ENCODE results near the gene TNNC2. TPM values are rescaled to one million over a fixed set of nuclear protein-coding genes. Genes with fewer than 3 reads are reported as not detected.

The TNNC2 gene
- total and polyA plus RNA-seq, 9 of the 15 experiments (the other 6 are each of a cell fraction or from before 2014, with no cell fraction given), result not detected

DNA sequence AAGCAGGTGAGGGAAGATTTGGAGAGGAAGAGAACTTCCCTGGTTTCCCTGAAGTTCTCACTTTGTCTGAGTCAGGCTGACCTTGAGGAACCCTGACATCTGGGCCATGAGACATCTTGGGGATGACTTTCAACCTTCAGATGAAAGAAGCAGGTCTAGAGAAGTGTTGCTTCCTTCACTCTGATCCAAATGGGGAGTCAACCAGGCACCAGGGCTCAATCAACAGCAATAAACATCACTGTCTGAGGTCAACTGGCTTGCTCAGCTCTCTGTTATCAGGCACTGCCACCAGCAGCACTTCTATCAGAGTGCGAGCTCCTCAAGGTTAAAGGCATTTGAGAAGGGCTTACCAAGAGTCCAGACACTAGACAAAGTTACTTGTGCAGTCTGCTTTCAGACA is 23.8 kb upstream of the TNNC2 start (continued):
- TF ChIP-seq, protein P1, sequence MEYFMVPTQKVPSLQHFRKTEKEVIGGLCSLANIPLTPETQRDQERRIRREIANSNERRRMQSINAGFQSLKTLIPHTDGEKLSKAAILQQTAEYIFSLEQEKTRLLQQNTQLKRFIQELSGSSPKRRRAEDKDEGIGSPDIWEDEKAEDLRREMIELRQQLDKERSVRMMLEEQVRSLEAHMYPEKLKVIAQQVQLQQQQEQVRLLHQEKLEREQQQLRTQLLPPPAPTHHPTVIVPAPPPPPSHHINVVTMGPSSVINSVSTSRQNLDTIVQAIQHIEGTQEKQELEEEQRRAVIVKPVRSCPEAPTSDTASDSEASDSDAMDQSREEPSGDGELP (CRISPR knock-in tag; IDR thresholded peaks at IDR 0.05; ENCODE audit: borderline replicate concordance), result peak; percentile 53; the same call in 1 of the 2 replicates
- TF ChIP-seq CHD2 (IDR thresholded peaks at IDR 0.05; ENCODE audit: low read depth, low read length) (no peak), ZNF586 (CRISPR knock-in tag; conservative IDR thresholded peaks at IDR 0.05) (no peak), MEF2D (tag; conservative IDR thresholded peaks at IDR 0.05; ENCODE audit: low read depth) (no peak), SIN3A (IDR thresholded peaks at IDR 0.05; ENCODE audit: borderline replicate concordance in 2 of 2, control insufficient read depth in 1 of 2, low read depth in 2 of 2, low read length in 2 of 2) (no peak), GATAD2B (IDR thresholded peaks at IDR 0.05; ENCODE audit: borderline replicate concordance) (no peak), ZNF311 (CRISPR knock-in tag; IDR thresholded peaks at IDR 0.05) (no peak), HDAC8 (tag; IDR thresholded peaks at IDR 0.05) (no peak), ZNF76 (CRISPR knock-in tag; IDR thresholded peaks at IDR 0.05; ENCODE audit: borderline replicate concordance) (no peak), PTTG1 (tag; IDR thresholded peaks at IDR 0.05; ENCODE audit: low read depth) (no peak), CBX3 (IDR thresholded peaks at IDR 0.05; ENCODE audit: borderline replicate concordance in 1 of 2, low read length in 2 of 2) (peak in 1 of 2 experiments; percentile 58; a peak in 1 of 3 replicates), SMAD1 (IDR thresholded peaks at IDR 0.05; ENCODE audit: low read depth, low read length, partially characterized antibody) (no peak), ZZZ3 (IDR thresholded peaks at IDR 0.05) (no peak), ZNF589 (CRISPR knock-in tag; IDR thresholded peaks at IDR 0.05; ENCODE audit: low read depth) (no peak), ZNF347 (CRISPR knock-in tag; IDR thresholded peaks at IDR 0.05; ENCODE audit: low read depth) (no peak), POU5F1 (IDR thresholded peaks at IDR 0.05; ENCODE audit: borderline replicate concordance, low read depth, low read length, partially characterized antibody) (no peak), TSC22D4 (tag; IDR thresholded peaks at IDR 0.05) (no peak), ZNF239 (CRISPR knock-in tag; IDR thresholded peaks at IDR 0.05) (no peak), POLR2A (conservative IDR thresholded peaks at IDR 0.05) (no peak)
- TF ChIP-seq, protein P2, sequence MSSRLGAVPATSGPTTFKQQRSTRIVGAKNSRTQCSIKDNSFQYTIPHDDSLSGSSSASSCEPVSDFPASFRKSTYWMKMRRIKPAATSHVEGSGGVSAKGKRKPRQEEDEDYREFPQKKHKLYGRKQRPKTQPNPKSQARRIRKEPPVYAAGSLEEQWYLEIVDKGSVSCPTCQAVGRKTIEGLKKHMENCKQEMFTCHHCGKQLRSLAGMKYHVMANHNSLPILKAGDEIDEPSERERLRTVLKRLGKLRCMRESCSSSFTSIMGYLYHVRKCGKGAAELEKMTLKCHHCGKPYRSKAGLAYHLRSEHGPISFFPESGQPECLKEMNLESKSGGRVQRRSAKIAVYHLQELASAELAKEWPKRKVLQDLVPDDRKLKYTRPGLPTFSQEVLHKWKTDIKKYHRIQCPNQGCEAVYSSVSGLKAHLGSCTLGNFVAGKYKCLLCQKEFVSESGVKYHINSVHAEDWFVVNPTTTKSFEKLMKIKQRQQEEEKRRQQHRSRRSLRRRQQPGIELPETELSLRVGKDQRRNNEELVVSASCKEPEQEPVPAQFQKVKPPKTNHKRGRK (tag; IDR thresholded peaks at IDR 0.05), result no peak
- TF ChIP-seq, protein P3, sequence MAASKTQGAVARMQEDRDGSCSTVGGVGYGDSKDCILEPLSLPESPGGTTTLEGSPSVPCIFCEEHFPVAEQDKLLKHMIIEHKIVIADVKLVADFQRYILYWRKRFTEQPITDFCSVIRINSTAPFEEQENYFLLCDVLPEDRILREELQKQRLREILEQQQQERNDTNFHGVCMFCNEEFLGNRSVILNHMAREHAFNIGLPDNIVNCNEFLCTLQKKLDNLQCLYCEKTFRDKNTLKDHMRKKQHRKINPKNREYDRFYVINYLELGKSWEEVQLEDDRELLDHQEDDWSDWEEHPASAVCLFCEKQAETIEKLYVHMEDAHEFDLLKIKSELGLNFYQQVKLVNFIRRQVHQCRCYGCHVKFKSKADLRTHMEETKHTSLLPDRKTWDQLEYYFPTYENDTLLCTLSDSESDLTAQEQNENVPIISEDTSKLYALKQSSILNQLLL (CRISPR knock-in tag; IDR thresholded peaks at IDR 0.05; ENCODE audit: borderline replicate concordance), result no peak
- TF ChIP-seq, protein P4, sequence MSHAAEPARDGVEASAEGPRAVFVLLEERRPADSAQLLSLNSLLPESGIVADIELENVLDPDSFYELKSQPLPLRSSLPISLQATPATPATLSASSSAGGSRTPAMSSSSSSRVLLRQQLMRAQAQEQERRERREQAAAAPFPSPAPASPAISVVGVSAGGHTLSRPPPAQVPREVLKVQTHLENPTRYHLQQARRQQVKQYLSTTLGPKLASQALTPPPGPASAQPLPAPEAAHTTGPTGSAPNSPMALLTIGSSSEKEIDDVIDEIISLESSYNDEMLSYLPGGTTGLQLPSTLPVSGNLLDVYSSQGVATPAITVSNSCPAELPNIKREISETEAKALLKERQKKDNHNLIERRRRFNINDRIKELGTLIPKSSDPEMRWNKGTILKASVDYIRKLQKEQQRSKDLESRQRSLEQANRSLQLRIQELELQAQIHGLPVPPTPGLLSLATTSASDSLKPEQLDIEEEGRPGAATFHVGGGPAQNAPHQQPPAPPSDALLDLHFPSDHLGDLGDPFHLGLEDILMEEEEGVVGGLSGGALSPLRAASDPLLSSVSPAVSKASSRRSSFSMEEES (CRISPR knock-in tag; IDR thresholded peaks at IDR 0.05), result no peak
- TF ChIP-seq, protein P5, sequence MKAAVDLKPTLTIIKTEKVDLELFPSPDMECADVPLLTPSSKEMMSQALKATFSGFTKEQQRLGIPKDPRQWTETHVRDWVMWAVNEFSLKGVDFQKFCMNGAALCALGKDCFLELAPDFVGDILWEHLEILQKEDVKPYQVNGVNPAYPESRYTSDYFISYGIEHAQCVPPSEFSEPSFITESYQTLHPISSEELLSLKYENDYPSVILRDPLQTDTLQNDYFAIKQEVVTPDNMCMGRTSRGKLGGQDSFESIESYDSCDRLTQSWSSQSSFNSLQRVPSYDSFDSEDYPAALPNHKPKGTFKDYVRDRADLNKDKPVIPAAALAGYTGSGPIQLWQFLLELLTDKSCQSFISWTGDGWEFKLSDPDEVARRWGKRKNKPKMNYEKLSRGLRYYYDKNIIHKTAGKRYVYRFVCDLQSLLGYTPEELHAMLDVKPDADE (conservative IDR thresholded peaks at IDR 0.05; ENCODE audit: control insufficient read depth, low read depth, low read length), result no peak

Data from K562 (cell line).